GM23338 (cell line): ENCODE data around the gene TVP23A. TPM values are rescaled to one million over a fixed set of nuclear protein-coding genes. Genes with fewer than 3 reads are reported as not detected.

Experiments
- ATAC-seq: fragments of 200-7000 bp; cut with Tn5 transposase; 3 replicates; pipeline ENCODE4 v1.9.1; 2020
- DNase-seq: peaks from one replicate; pipeline ENCODE4 v3.0.0-alpha.2; 2015; ENCODE audit warnings: low spot score
- H2AFZ ChIP-seq: fragments of 200-600 bp; sonication (generic); 2 replicates; pipeline ENCODE4 v1.8.0; 2016; ENCODE audit warnings: antibody characterized with exemption, mild to moderate bottlenecking, moderate library complexity
- H3F3A ChIP-seq: fragments of 200-600 bp; sonication (generic); replicated peaks from 2 replicates; pipeline ENCODE4 v1.8.0; 2017; ENCODE audit warnings: antibody characterized with exemption, mixed run types, low read depth
- H3K27ac ChIP-seq: fragments of 200-600 bp; sonication (generic); 2 replicates; pipeline ENCODE4 v1.6.1; 2016; ENCODE audit warnings: low read depth
- H3K27me3 ChIP-seq: fragments of 200-600 bp; sonication (generic); 2 replicates; pipeline ENCODE4 v1.8.0; 2016; ENCODE audit warnings: mild to moderate bottlenecking, mixed run types, moderate library complexity; ENCODE audit not compliant: insufficient read depth
- H3K36me3 ChIP-seq: fragments of 200-600 bp; sonication (generic); 2 replicates; pipeline ENCODE4 v1.8.0; 2016; ENCODE audit warnings: mild to moderate bottlenecking; ENCODE audit not compliant: insufficient read depth
- H3K4me1 ChIP-seq: fragments of 200-600 bp; sonication (generic); 2 replicates; pipeline ENCODE4 v1.8.0; 2016; ENCODE audit warnings: mild to moderate bottlenecking, moderate library complexity; ENCODE audit not compliant: insufficient read depth
- H3K4me2 ChIP-seq: fragments of 200-600 bp; sonication (generic); 2 replicates; pipeline ENCODE4 v1.7.1; 2017; ENCODE audit warnings: mixed run types
- H3K4me3 ChIP-seq: fragments of 200-600 bp; sonication (generic); 2 replicates; pipeline ENCODE4 v1.6.1; 2016; ENCODE audit warnings: mixed run types
- H3K79me2 ChIP-seq: fragments of 200-600 bp; sonication (generic); replicated peaks from 2 replicates; pipeline ENCODE4 v1.8.0; 2017; ENCODE audit warnings: mild to moderate bottlenecking; ENCODE audit not compliant: insufficient read depth
- H3K9me2 ChIP-seq: fragments of 200-600 bp; sonication (generic); 2 replicates; pipeline ENCODE4 v1.8.0; 2017; ENCODE audit not compliant: insufficient read depth
- H4K20me1 ChIP-seq: fragments of 200-600 bp; sonication (generic); replicated peaks from 2 replicates; pipeline ENCODE4 v1.8.0; 2017; ENCODE audit warnings: mild to moderate bottlenecking; ENCODE audit not compliant: insufficient read depth
- H3K27ac Mint-ChIP-seq: 2 replicates; pipeline ENCODE4 v1.8.0; 2020; ENCODE audit warnings: inconsistent platforms, mild to moderate bottlenecking, moderate library complexity, mixed read lengths
- H3K27me3 Mint-ChIP-seq: 3 replicates; pipeline ENCODE4 v1.8.0; 2022; ENCODE audit warnings: low read depth, mild to moderate bottlenecking, moderate library complexity, mixed read lengths, inconsistent platforms; ENCODE audit not compliant: insufficient read depth, poor library complexity
- H3K36me3 Mint-ChIP-seq: 3 replicates; pipeline ENCODE4 v1.8.0; 2021; ENCODE audit warnings: low read depth, mild to moderate bottlenecking, inconsistent platforms, moderate library complexity, mixed read lengths
- H3K4me1 Mint-ChIP-seq: 3 replicates; pipeline ENCODE4 v1.8.0; 2020; ENCODE audit warnings: mild to moderate bottlenecking, inconsistent platforms, mixed read lengths
- H3K4me3 Mint-ChIP-seq: 3 replicates; pipeline ENCODE4 v1.8.0; 2021; ENCODE audit warnings: moderate library complexity, mild to moderate bottlenecking, inconsistent platforms, mixed read lengths
- H3K9me3 Mint-ChIP-seq: 3 replicates; pipeline ENCODE4 v1.8.0; 2020; ENCODE audit warnings: moderate library complexity, mild to moderate bottlenecking, inconsistent platforms, mixed read lengths
- CREB1 ChIP-seq: fragments of 250-450 bp; sonication (Bioruptor Pico); IDR thresholded peaks from 2 replicates; pipeline ENCODE4 v1.5.0; 2020; ENCODE audit warnings: low read depth, mild to moderate bottlenecking, moderate library complexity
- EZH2 ChIP-seq: fragments of 200-600 bp; sonication (generic); IDR thresholded peaks from one replicate; pipeline ENCODE4 v1.8.0; 2017; ENCODE audit warnings: antibody characterized with exemption, mild to moderate bottlenecking, low read depth; ENCODE audit not compliant: unreplicated experiment
- EZH2phosphoT487 ChIP-seq: fragments of 200-600 bp; sonication (generic); IDR thresholded peaks from one replicate; pipeline ENCODE4 v1.8.1; 2018; ENCODE audit warnings: antibody characterized with exemption; ENCODE audit not compliant: unreplicated experiment
- JUNB ChIP-seq: IDR thresholded peaks from one replicate; pipeline ENCODE4 v1.6.1; 2016; ENCODE audit warnings: antibody characterized with exemption; ENCODE audit not compliant: unreplicated experiment
- NANOG ChIP-seq: IDR thresholded peaks from 2 replicates; pipeline ENCODE4 v1.6.1; 2016; ENCODE audit warnings: antibody characterized with exemption, borderline replicate concordance
- POLR2AphosphoS5 ChIP-seq: IDR thresholded peaks from 2 replicates; pipeline ENCODE4 v1.6.1; 2016; ENCODE audit warnings: antibody characterized with exemption, low read depth
- STAT1 ChIP-seq: IDR thresholded peaks from one replicate; pipeline ENCODE4 v1.6.1; 2016; ENCODE audit warnings: antibody characterized with exemption; ENCODE audit not compliant: unreplicated experiment
- ZNF331 ChIP-seq: fragments of 250-450 bp; sonication (Bioruptor Pico); IDR thresholded peaks from 2 replicates; pipeline ENCODE4 v1.5.0; 2020; ENCODE audit warnings: low read depth, mild to moderate bottlenecking, moderate library complexity
- polyA plus RNA-seq: library from polyadenylated mRNA; unstranded; fragments of >200 nt; fragmentation: Nextera tagmentation; extraction: Ambion mirVana; gene quantifications from 2 replicates; pipeline ENCODE4 v1.2.1, GENCODE V29; 2016
- total RNA-seq: library from RNA; depleted of rRNA; stranded (reverse); fragments of >200 nt; shearing (Covaris generic); gene quantifications from 2 replicates; pipeline ENCODE4 v1.2.3, GENCODE V29; 2014
- TF ChIP-seq, protein P1 (sequence below), 2 experiments: fragments of 200-600 bp in 1 of 2; sonication (generic) in 1 of 2; conservative IDR thresholded peaks; 2 replicates each; pipeline versions ENCODE4 v1.5.1 to v1.6.1; 2016 to 2017; ENCODE audit warnings: antibody characterized with exemption in 2 of 2, low read depth in 2 of 2, mild to moderate bottlenecking in 2 of 2, moderate library complexity in 1 of 2
- TF ChIP-seq, protein P2 (sequence below): IDR thresholded peaks from one replicate; pipeline ENCODE4 v1.6.1; 2018; ENCODE audit warnings: antibody characterized with exemption; ENCODE audit not compliant: unreplicated experiment
- TF ChIP-seq, protein P3 (sequence below): IDR thresholded peaks from 2 replicates; pipeline ENCODE4 v1.6.1; 2016; ENCODE audit warnings: antibody characterized with exemption

The TVP23A gene
- total and polyA plus RNA-seq, 2 experiments from 2014 or later: 2.8 to 4.5 TPM

DNA sequence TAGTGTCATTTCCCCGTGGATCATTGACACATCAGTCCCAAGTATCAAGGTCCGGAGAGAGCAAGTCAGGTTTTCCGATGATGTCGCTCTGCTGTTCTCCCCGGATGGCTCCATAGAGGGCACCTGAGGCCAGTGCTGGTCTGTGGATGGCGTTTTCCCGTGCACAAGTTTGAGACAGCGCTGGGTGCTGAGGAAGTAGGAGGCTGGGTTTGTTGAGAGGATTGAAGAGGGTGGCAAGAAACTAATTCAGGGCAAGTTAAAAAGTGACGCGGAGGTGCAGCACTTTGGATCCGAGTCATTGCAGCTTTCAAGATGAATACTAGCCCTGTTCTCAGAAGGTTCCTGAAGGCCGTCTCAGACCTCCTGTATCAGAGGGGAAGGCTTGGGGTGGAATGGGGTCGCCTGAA, 67.3 kb downstream of the TVP23A start:
- DNase-seq: peak; percentile 37
- H3K4me1 ChIP-seq: no peaks in the 10 kb centered on the region
- Mint-ChIP-seq H3K4me3 (no peak overlapping the region), H3K36me3 (peaks cover 12% of the 10 kb centered on the region), H3K4me1 (no peaks in the 10 kb centered on the region; the same call in 2 of the 3 replicates), H3K9me3 (no peaks in the 10 kb centered on the region), H3K27me3 (no peaks in the 10 kb centered on the region), H3K27ac (no peak overlapping the region)
- H4K20me1 ChIP-seq: no peaks in the 10 kb centered on the region
- no peak overlapping the region for H3K27ac ChIP-seq
- H3K36me3 ChIP-seq: no peaks in the 10 kb centered on the region
- H3K4me2 ChIP-seq: no peak overlapping the region
- no peak overlapping the region for H2AFZ ChIP-seq
- TF ChIP-seq, protein P1, sequence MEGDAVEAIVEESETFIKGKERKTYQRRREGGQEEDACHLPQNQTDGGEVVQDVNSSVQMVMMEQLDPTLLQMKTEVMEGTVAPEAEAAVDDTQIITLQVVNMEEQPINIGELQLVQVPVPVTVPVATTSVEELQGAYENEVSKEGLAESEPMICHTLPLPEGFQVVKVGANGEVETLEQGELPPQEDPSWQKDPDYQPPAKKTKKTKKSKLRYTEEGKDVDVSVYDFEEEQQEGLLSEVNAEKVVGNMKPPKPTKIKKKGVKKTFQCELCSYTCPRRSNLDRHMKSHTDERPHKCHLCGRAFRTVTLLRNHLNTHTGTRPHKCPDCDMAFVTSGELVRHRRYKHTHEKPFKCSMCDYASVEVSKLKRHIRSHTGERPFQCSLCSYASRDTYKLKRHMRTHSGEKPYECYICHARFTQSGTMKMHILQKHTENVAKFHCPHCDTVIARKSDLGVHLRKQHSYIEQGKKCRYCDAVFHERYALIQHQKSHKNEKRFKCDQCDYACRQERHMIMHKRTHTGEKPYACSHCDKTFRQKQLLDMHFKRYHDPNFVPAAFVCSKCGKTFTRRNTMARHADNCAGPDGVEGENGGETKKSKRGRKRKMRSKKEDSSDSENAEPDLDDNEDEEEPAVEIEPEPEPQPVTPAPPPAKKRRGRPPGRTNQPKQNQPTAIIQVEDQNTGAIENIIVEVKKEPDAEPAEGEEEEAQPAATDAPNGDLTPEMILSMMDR (conservative IDR thresholded peaks at IDR 0.05; ENCODE audit: low read depth in 2 of 2): peak; percentile 16 to 51; a peak in 3 of 4 replicates
- no peak for TF ChIP-seq POLR2AphosphoS5
- no peaks in the 10 kb centered on the region for H3F3A ChIP-seq
- H3K79me2 ChIP-seq: no peaks in the 10 kb centered on the region
- H3K27me3 ChIP-seq: no peaks in the 10 kb centered on the region
- no peak overlapping the region for H3K4me3 ChIP-seq
- no peaks in the 10 kb centered on the region for H3K9me2 ChIP-seq
- peak; percentile 72 for ATAC-seq

DNA sequence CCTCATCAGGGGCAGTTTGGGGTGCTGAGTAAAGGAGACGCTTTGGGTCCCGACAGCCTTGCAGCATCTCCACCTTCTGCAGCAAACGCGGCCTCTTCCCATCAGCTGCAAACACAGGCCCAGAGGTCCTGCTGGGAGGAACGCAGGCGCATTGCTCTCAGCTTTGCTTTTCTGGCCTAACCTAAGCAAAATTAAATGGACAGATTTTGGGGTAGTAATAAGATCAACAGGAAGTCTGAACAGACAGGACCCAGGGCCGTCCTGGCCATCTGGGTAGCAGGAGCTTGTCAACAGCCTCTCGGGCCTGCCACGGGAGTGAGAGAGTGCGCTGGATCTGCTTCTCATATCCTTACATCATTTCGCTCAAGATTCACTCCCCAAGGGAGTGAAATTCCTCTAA, 67.8 kb downstream of the TVP23A start:
- Histone ChIP-seq H3K79me2 (no peaks in the 10 kb centered on the region), H3K4me2 (no peak overlapping the region), H3K36me3 (no peaks in the 10 kb centered on the region), H3K4me1 (no peaks in the 10 kb centered on the region), H4K20me1 (no peaks in the 10 kb centered on the region), H3K4me3 (no peak overlapping the region), H2AFZ (no peak overlapping the region), H3K27me3 (no peaks in the 10 kb centered on the region), H3F3A (no peaks in the 10 kb centered on the region), H3K27ac (peak overlapping the region; percentile 39; the same call in 1 of the 2 replicates), H3K9me2 (no peaks in the 10 kb centered on the region)
- Mint-ChIP-seq H3K9me3 (no peaks in the 10 kb centered on the region), H3K36me3 (peaks cover 12% of the 10 kb centered on the region), H3K27ac (no peak overlapping the region), H3K27me3 (no peaks in the 10 kb centered on the region), H3K4me3 (no peak overlapping the region), H3K4me1 (no peaks in the 10 kb centered on the region; the same call in 2 of the 3 replicates)
- DNase-seq: no peak
- no peak for ATAC-seq
- TF ChIP-seq CREB1 (CRISPR knock-in tag): no peak
- TF ChIP-seq, protein P2, sequence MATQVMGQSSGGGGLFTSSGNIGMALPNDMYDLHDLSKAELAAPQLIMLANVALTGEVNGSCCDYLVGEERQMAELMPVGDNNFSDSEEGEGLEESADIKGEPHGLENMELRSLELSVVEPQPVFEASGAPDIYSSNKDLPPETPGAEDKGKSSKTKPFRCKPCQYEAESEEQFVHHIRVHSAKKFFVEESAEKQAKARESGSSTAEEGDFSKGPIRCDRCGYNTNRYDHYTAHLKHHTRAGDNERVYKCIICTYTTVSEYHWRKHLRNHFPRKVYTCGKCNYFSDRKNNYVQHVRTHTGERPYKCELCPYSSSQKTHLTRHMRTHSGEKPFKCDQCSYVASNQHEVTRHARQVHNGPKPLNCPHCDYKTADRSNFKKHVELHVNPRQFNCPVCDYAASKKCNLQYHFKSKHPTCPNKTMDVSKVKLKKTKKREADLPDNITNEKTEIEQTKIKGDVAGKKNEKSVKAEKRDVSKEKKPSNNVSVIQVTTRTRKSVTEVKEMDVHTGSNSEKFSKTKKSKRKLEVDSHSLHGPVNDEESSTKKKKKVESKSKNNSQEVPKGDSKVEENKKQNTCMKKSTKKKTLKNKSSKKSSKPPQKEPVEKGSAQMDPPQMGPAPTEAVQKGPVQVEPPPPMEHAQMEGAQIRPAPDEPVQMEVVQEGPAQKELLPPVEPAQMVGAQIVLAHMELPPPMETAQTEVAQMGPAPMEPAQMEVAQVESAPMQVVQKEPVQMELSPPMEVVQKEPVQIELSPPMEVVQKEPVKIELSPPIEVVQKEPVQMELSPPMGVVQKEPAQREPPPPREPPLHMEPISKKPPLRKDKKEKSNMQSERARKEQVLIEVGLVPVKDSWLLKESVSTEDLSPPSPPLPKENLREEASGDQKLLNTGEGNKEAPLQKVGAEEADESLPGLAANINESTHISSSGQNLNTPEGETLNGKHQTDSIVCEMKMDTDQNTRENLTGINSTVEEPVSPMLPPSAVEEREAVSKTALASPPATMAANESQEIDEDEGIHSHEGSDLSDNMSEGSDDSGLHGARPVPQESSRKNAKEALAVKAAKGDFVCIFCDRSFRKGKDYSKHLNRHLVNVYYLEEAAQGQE: no peak
- no peak for TF ChIP-seq NANOG
- TF ChIP-seq, protein P1 (conservative IDR thresholded peaks at IDR 0.05; ENCODE audit: low read depth in 2 of 2): no peak
- TF ChIP-seq POLR2AphosphoS5: no peak
- no peak for TF ChIP-seq EZH2phosphoT487
- TF ChIP-seq ZNF331 (CRISPR knock-in tag): no peak
- TF ChIP-seq, protein P3, sequence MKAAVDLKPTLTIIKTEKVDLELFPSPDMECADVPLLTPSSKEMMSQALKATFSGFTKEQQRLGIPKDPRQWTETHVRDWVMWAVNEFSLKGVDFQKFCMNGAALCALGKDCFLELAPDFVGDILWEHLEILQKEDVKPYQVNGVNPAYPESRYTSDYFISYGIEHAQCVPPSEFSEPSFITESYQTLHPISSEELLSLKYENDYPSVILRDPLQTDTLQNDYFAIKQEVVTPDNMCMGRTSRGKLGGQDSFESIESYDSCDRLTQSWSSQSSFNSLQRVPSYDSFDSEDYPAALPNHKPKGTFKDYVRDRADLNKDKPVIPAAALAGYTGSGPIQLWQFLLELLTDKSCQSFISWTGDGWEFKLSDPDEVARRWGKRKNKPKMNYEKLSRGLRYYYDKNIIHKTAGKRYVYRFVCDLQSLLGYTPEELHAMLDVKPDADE: no peak
- no peak for TF ChIP-seq EZH2
- TF ChIP-seq JUNB: no peak
- TF ChIP-seq STAT1: no peak
